ENCODE results near the gene FSD1L.
"Not testable (repeated sequence)": the region's sequence is repeated elsewhere in the genome, so short reads cannot be mapped to it uniquely, and the experiment has no call there.

The FSD1L gene

DNA sequence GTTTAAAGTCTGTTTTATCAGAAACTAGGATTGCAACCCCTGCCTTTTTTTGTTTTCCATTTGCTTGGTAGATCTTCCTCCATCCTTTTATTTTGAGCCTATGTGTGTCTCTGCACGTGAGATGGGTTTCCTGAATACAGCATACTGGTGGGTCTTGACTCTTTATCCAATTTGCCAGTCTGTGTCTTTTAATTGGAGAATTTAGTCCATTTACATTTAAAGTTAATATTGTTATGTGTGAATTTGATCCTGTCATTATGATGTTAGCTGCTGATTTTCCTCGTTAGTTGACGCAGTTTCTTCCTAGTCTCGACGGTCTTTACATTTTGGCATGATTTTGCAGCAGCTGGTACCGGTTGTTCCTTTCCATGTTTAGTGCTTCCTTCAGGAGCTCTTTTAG is 132.1 kb downstream of the FSD1L start:
- DNase-seq: not testable (repeated sequence)

DNA sequence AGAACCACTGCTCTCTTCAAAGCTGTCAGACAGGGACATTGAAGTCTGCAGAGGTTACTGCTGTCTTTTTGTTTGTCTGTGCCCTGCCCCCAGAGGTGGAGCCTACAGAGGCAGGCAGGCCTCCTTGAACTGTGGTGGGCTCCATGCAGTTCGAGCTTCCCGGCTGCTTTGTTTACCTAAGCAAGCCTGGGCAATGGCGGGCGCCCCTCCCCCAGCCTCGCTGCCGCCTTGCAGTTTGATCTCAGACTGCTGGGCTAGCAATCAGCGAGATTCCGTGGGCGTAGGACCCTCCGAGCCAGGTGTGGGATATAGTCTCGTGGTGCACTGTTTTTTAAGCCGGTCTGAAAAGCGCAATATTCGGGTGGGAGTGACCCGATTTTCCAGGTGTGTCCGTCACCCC is 133.7 kb downstream of the FSD1L start:
- DNase-seq: not testable (repeated sequence)

DNA sequence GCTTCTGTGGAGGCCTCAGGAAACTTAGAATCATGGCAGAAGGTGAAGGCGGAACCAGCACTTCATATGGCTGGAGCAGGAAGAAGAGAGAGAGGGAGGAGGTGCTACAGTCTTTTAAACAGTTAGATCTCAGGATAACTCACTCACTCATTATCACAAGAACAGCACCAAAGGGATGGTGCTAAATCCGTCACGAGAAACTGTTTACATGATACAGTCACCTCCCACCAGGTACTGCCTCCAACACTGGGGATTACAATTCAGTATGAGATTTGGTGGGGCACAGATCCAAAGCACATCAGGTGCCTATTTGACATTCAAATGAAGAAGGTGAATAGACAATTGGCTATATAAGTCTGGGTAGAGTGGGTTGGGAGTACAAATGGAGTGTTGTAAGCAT is 145.3 kb downstream of the FSD1L start:
- no peak for DNase-seq
